VCaP (cell line): ENCODE results near the gene HHAT.

Experiments
- H3K27ac ChIP-seq: fragments of 450-650 bp; 2 replicates; pipeline ENCODE4 v1.5.1; 2017
- CTCF ChIP-seq: fragments of 450-650 bp; conservative IDR thresholded peaks from 2 replicates; pipeline ENCODE4 v1.5.1; 2017; ENCODE audit warnings: mild to moderate bottlenecking, moderate library complexity

Gene HHAT

GRCh38 chr1:210570116-210570515 lies 241.4 kb downstream of the HHAT start:
- H3K27ac ChIP-seq = no peak overlapping the region
- no peak for TF ChIP-seq CTCF

GRCh38 chr1:210571356-210572284 lies 242.9 kb downstream of the HHAT start:
- TF ChIP-seq CTCF = no peak

GRCh38 chr1:210573141-210573540 lies 244.4 kb downstream of the HHAT start:
- no peak overlapping the region for H3K27ac ChIP-seq
- no peak for TF ChIP-seq CTCF

More at GRCh38 chr1:210571356-210572284, 242.9 kb downstream of the HHAT start:
- H3K27ac ChIP-seq = no peak overlapping the region

GRCh38 chr1:210582205-210582970 lies 253.7 kb downstream of the HHAT start:
- no peak overlapping the region for H3K27ac ChIP-seq
- TF ChIP-seq CTCF = no peak

GRCh38 chr1:210584439-210585113 lies 255.9 kb downstream of the HHAT start:
- H3K27ac ChIP-seq = peak overlapping the region; percentile 33
- peak; percentile 79 for TF ChIP-seq CTCF

- no peak overlapping the region for H3K27ac ChIP-seq
- no peak for TF ChIP-seq CTCF
These were observed 258.1 kb downstream of the HHAT start for GRCh38 chr1:210586771-210587170.

- H3K27ac ChIP-seq = no peak overlapping the region
- no peak for TF ChIP-seq CTCF
These were observed 258.9 kb downstream of the HHAT start for GRCh38 chr1:210587566-210587965.
